ENCODE results near the gene CDH13.

Gene CDH13

DNA sequence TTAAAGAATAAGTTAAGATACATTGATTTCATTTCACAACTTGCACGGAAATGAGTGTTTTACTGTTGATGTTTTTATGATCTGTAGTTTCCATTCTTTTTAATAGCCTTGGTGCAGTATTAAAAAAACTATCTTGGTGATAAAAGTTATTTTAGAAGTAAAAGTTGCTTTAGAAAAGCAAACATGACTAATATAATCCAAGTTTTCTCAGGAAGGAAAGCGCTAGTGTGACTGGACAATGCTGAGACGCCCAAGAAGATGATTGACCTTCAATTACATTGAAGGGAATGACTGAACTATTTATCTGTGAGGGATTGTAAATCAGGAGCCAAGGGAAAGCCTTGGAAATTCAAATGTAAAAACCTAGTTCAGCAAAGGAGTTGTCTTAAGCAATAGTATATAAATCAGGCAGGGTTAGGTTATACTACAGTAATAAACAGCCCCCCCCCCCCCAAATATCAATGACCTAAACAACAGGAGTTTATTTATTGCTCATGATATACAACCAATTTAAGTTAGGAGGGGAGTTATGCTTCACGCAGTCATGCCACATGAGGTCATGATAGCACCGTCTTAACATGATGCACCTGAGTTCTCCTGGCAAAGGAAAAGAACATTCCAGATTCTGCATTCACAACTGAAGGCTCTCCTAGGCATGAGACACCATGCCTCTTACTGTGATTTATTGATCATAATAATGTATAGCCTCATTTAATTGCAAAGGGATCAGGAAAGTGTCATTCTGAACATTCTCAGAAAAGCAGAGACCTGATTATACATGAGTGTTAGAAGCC lies 443.8 kb downstream of the CDH13 start:
- no peak for DNase-seq

DNA sequence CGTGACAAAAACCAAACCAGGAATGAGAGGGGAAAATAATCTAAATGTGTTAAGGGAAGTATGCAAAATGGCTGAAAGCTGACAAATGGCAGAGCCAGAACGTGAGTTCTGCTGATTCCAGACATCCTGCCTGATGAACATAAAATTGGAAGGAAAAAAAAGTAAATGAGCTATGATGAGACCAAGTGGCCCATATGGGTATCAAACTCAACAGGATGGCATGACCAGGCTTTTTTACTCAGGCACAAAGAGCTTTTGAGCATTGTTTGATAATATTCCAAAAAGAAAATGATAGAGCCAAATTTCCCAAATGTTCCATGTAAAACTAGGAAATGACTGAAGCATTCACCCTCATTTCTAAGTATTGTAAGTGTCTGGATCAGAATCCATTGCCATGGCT lies 449.2 kb downstream of the CDH13 start:
- no peak for DNase-seq

DNA sequence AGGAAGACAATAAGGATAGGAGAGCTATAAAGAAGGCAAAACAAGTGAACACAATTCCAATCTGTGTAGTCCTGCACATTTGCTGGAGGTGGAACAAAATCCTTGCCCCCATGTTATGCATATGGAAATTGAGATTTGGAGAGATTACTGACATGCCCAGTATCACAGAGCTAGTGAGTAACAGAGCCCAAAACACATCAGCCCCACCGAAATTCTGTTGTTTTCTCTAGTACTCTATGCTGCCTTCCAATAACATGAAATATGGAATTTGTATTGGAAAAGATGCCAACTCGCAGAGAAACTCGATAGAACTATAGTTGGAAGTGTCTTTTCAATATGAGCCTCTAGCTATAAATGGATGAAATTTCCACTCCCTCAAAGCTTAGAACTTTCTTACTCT lies 456.6 kb downstream of the CDH13 start:
- no peak for DNase-seq

DNA sequence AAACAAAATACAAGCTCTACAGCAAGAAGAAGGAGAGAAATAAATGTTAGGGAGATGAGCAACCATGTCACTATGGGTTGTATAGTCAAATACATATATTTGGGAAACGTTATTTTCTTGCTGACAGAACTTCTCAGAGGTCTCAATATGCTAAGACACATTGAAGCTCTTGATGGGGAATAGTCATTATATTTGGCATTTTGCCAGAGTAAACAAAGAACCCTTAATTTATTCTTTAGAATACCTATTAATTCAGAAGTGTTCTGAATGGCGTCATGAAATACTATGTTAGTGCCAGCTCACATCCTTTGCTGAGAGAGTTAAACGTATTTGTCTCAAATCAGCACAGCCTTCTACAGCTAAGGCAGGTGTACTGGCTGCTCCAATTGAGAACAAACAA lies 458.9 kb downstream of the CDH13 start:
- DNase-seq, result no peak

DNA sequence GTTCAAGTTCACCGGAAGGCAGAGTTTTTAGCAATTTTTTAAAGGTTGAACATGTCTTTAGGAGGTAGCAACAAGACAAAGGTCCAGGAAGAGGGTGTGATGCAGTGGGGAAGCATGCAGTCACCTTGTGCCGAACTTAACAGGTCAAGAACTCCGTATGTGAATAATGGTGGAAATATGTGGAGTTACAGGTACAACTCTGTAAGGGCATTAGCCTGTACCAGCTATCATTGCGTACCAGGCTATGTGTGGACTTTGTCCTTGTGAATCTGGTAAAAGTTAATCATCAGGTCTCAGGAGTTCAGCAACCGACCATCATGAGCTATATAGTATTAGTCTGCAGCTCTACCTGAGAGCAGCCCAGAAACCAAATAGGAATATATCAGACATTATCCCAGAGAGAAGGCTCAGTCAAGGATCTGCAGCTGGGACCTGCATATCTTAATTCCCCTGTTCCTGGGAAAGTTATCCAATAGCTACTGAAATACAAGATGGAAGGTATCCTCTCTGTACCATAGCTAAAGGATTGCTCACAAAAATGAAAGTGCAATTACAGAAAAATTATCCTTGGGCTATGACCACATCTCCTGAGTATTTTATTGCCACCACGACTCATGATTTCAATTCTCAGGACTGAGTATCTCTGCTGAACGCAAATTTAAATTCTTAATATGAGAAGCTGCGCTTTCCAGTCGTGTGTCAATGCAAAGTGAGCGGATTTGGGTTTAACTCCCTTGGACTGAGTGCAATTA lies 469.3 kb downstream of the CDH13 start:
- no peak for DNase-seq

DNA sequence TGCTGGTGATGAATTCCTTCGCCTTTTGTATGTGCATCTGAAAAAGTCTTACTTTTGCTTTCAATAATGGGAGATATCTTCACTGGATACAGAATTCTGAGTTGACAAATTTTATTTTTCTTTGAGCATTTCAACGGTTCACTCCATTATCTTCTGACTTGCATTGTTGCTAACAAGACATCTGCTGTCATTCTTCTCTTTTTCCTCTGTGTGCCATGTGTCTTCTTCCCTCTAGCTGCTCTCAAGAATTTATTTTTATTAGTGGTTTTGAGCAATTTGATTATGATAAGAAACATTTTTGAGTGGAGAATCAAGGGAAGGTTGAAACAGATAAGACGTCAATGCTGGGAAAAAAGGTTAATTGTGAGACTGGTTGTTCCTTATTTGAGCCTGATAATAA lies 471.8 kb downstream of the CDH13 start:
- no peak for DNase-seq

DNA sequence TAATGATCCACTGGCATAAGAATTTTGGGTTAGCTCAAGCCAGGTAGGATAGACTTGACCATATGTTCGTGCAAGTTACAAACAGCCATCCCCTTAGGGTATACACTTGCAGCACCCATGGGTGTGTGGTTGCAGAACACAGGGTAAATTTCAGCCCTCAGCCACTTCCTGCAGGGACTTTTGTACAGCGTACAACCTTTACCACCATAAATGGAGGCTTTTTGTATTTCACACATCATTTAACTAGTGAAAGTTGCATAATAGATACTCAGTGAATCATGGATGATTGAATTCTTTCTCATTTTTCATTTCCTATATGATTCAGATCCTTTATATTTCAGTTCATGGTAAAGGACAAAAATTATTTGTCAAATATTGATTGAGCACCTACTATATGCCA lies 473.9 kb downstream of the CDH13 start:
- no peak for DNase-seq

DNA sequence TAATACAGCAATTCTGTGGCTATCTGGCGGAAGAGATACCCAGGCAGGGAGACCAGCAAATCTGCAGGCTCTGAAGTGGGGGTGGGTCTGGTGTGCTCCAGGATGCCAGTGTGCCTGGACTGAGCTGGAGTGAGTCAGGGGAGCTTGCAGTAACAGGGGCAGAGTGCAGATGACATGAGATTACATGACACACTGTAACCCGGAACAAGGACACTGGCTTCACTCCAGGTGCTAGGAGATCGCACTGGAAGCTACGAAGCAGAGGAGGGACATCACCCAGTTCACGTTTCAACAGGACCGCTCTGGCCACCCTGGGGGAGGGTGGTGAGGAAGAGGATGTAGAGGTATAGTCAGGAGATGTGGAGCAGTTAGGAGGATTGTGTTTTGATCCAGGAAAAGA lies 475.6 kb downstream of the CDH13 start:
- no peak for DNase-seq

DNA sequence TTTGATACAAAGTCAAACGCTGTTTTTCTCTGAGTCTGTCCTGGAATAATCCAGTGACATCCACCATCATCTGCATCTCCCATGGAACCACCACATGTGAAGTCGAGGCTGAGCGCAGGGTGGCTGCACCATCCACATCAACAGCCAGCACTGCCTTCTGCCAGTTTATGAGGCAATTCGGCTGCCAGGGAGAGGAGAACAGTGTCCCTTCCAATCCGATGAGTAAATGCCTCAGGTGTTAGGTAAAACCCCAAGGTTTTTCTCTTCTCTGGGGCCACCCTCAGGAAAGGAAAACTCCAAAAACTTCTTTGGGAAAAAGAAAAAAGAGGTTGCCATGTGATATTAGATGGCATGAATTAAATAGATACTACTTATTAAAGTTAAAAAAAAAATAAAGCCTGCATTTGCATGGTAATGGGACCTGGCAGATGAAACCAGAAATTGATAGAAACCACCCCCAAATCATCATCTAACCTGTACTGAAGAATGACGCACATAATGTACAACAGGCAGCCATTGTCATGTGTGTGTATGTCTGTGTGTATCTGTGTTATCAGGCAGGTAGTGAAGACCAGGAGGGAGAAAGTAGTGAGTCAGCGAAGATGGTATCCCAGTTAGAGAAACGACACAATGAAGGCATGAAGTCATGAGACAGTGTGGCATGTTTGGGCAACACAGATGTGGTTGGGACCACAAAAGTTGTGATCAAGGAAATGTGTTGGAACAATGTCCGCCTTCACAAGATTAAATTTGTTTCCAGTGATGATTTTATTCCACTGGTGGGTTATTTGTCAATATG lies 478.7 kb downstream of the CDH13 start:
- no peak for DNase-seq

DNA sequence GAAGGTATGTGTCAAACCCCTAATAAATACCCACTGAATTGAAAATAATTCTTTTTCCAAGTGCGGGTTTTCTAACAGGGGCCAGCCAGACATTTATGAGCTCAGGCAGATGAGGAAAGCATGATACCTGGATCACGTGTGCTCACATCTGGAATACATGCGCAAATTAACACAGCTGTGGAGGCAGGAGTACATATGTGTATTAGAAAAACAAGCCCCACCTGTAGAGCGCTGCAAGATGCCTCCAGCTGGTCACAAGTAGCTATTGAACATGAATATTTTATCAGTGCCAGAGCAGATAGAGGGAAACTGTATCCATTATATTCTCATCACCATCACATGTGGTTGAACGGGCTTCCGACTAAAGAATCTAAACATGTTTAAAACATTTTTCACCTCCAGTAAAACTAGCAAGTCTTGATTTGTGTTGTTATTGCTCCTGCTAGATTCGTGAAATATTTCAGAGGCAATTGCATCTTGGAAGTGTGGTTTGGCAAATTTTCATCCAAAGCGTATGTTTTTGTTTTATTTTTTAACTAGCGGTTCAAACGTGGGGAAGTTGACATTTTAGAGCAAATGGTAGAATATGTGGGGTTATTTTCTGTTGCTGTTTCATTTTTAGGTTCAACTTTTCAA lies 482.8 kb downstream of the CDH13 start:
- no peak for DNase-seq

DNA sequence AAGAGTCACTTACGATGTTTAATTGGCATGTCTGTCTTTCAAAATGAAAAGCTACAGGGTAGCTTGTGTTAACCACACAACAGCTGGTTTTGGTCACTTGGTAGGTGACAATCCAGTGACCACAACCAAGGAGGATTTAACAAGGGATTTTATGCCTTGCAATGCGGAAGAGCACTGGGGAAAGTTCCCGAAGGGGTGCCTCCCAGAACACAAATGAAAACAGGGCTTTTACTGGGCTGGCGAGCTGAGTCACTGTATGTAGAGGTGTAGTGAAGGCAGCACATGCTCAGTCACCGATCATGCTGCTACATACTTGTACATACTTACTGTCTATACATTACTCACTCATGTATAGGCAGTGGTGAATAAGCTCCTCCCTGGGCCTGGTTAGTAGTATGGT lies 483.5 kb downstream of the CDH13 start:
- DNase-seq, result no peak

DNA sequence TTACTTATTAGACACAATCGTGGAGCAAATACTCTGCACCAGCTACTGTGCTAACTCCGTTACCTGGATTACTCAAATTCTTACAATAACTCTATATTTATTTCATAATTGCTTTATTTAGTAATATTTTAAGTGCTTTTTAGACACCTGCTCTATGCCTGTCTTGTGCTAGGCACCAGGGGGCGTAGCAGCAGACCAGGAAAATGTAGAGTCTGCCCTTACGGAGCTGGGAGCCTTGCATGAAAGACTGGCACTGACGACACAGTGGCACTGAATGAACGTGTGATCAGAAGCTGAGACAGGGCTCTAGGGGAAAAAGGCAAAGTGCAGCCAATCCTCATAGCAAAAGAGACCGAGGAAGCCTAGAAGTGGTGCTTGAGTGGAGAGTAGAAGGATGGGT lies 486.5 kb downstream of the CDH13 start:
- DNase-seq, result peak; percentile 23

DNA sequence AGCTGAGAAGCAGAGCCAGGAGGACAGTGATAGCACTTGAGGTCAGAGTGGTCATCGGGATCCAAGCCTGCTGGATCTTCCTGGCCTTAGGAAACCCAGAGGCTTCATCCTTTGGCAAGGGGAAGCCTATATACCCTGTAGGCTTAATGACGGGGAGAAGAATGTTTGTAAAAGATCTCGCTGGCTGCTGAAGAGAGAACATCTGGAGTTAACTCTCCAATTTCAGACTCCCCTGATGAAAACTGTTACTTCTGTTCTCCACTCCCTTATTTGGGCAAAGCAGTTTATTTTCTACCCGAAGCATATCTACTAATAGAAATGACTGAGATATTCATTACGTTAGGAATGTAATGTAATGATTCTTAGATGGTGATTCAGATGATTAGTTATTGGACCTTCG lies 487.0 kb downstream of the CDH13 start:
- DNase-seq, result no peak

DNA sequence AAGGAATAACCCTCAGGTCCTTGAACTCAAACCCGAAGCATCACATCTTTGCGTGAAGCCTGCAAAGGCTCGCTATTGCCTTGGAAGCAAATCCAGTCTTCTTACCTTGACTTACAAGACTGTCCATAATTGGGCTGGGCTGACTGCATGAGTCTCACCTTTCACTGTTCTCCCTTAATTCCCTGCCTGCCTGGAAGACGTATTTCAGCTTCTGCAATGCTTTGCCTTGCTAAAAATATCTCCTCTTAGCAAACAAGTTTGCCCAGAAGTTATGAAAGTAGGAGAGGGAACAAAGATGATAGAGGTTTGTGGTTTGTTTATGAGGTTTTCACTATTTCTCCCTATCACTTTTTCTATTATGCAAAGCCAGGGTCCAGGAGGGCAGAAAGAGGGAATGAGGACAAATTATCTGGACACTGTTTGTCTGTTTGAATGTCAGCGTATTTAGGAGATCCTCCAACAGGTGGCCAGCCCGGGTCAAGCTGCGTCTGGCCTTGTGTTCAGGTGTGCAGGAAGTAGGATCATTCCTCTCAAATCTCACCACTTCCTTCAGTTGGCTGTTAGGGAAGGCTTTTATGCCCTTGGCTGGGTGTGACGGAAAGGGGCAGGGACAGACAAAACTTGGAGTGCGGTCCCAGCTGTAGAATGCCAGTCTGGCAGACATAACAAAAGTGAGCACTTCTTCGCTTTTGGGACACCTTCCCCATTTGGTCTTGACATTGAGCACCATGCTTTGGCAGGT lies 488.9 kb downstream of the CDH13 start:
- DNase-seq, result no peak

DNA sequence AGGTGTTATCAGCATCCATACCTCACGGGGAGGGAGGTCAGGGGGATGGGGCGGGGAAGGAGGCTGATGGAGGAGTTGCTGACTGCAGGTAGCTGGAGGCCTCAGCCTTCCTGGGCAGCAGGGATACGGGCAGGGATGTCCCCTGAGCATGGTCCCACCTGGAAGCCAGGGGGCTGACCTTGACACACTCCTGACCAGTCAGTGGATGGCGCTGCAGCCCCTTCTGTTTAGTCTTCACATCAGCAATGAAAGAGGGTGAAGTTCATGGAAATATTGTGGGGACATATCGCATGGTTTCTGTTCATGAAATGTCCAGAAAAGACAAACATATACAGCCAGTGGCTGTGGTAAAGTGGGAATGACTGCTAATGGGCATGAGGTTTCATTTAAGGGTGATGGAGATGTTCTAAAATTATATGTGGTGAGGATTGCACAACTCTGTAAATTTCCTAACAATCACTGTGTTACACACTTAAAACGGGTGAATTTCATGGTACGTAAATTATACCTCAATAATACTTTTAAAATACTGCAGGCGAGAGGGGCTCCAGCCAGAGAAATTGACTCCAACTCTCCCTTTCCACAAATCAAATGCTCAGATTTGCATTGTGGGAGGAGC lies 489.6 kb downstream of the CDH13 start:
- DNase-seq, result no peak

DNA sequence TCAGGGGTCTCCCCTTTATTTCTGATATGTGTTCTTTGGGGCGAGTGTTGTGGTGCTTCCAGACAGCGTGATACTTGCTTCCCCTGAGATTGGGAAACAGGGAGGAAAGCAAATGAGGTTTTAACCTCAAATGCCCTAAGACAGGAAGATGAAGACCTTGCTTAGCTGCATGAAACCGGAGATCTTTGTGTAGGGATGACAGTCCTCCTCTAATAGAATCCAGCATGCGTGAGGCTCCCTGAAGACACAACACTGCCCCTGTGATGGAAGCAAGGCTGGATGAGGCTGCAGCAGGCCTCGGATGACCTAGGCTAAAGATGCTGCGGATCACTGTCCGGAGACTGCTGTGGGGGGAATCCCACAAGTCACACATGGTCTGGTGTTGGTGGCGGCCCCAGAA lies 491.0 kb downstream of the CDH13 start:
- DNase-seq, result no peak

DNA sequence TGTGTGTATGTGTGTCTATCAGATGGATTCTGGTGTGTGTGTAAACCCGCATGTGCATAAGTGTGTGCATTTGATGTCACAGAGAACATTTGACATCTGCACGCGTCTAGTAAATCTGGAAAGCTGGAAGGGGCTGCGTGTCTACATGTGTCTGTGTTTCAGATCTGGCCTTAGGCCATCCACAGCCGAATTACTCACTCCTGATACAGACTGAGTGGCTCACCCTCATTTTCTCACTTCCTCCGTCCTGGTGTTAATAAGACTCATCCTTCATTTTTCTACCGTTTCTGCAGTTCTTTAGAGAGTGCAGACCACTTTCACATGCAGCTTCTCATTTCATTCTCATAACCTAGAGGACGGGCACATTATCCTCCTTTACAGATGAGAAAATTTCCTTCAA lies 491.6 kb downstream of the CDH13 start:
- DNase-seq, result no peak

DNA sequence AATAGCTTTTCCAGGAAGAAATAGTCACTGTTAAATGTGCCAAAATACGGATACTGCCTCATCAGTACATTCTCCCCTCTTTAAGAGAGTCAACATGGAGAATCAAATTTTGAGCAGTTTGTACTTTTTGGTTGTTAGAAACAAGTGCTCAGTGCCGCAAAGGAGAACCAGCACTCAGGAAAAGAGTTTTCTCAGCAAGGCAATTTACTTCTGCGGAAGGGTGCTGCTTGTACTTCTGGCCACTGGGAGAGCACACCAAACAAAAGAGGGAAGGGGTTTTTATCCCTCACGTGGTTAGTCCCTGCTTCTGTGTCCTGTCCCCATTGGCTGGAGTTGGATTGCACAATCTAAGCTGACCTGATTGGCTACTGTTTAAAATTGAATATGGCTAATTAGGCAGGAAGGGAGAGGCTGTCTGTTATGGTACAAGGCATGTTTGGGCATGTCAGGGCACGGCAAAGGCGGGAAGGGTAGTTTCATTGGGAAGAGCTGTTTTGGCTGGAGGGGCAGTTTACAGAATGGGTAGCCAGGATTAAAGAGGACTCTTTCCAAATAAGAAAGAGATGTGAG lies 499.3 kb downstream of the CDH13 start:
- no peak for DNase-seq

DNA sequence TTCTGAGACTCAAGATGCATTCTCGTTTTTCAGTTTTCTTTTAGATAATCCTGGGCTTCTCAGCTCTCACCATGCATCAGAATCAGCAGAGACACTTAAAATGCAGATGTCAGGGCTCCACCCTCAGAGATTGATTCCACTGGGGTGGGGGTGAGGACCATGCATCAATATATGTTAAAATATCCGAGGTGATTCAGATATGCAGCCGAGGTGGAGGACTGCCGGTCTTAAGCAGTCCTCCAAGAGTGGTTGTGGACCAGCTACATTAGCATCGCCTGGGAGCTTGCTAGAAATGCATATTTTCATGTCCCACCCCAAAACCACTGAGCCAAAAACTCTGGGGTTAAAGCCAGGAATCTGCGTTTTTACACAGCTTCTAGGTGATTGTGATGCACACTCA lies 501.3 kb downstream of the CDH13 start:
- no peak for DNase-seq

DNA sequence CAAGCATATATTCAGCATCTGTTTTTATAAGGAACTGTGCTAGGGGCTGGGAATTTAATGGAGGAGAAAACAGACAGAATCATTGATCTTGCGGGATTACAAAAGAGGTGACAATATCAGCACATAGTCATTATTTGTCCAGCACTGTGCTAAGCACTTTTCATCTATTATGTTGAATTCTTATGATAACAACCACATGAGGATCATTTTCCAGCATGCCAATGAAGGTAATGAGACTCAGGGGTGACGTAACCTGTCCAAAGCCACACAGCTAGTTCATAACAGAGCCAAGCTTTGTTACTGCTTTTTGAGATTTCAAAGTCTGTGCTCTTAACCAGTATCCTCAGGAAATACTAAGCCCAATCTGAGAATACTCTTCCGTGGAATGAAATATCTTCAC lies 503.3 kb downstream of the CDH13 start:
- DNase-seq, result no peak

DNA sequence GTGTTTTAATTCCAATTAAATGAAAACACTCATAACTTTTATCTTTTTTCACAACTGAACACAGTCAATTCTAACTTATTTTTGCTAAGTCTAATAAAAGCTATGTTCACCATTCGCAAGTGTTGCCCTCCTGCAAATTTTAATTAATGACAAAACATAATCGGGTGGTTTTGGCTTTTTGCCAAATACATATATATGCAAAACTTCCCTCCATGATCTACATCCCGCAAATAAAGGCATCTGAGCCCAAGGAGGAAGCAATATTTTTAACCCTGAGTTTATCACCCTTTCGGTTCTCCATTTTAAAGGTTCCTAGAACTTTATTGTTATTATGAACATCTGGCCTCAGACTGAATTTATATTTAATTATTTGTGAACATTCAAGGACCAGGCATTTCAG lies 507.9 kb downstream of the CDH13 start:
- DNase-seq, result no peak

DNA sequence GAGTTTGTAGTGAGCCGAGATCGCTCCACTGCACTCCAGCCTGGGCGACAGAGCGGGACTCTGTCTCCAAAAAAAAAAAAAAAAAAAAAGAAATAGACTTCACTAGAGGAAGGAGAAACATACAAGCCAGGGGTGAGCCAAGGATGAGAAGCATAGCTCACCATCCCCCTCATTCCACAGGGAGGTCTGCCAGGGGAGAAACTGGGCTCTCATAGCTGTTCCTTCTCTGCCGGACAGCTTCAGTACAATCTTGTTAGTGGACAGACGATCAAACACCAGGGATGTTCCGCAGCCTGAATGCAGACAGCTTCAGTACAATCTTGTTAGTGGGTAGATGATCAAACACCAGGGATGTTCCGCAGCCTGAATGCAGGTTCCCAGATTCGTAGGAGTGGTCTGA lies 509.6 kb downstream of the CDH13 start:
- DNase-seq, result no peak
